ENCODE measurements around the gene ZBTB37. TPM values are rescaled to one million over a fixed set of nuclear protein-coding genes. Genes with fewer than 3 reads are reported as not detected.

The ZBTB37 gene
- total and polyA plus RNA-seq, 2 donors from 2014 or later, result 1.0 to 19.1 TPM

DNA sequence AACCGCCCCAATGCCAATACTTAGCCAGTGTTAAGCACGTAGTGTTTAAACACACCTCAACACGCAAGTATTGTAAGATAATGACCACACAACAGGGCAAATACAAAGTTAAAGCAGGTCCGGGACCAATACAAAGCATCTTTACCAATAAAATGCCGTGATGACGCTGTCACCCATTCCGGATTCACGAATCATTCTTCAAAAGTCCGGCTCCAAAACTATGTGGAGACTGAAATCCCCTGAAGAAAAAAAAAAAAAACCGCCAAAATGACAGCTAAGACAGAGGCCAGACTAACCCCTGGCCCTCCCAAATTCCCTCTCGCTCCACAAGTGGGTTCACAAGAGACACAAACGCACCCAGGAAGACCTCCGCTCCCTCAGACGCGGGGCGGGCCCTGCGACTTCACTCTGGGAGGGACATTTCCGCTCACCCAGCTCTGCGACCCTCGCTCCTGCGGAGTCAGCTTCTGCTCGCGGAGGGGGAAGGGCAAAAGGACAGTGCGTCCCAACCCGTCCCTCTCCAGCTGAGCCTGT is 44.3 kb upstream of the ZBTB37 start:
- FAIRE-seq (no peak), DNase-seq (no peak)

DNA sequence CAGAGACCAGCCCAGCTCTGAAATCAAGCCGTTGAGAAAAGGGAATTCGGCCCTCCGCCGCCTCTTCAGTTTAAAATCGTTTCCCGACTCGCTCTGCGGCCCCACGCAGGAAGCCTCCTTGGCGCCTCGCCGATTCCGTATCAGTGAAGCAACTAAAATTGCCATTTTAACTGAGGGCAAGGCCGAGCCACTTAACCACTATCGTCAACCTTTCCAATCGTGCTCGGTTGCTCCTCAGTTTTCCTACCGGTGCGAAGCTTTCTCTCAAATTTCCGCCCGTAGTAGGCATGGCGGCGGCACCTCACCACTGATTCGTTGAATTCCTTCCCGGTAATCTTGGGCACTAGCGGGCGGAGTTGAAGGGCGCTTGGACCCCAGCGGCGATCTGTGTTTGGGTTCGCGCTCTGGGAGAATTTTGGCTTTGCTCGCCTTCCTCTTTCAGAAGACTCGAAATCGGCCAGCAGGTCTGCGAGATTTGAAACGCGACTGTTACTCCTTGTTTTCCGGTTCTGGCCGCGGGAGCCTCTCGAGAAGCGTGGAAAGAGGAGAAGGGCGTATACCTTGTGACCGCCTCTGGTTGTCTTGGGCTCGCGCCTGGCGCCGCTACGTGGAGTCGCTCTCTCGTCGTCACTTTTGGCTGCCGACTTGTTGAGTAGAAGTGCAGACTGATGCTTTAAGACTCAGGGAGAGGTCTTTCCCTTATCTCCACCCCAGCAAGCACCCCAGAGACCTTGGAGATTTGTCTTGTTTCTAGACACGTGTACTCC is 43.7 kb upstream of the ZBTB37 start, which contains the start of the genes CENPL and DARS2:
Gene CENPL (minus strand): TSS at position 569 of the 767 bp plus-strand sequence. CDS start 13,584 bp downstream, outside the sequence.
Gene DARS2 (plus strand): TSS at position 359 of the 767 bp plus-strand sequence. CDS start 557 bp downstream, outside the sequence.
- FAIRE-seq, result peak; percentile 84
- intact Hi-C loops (cut with DNase I), result no loop called here
- TF ChIP-seq, protein P1, sequence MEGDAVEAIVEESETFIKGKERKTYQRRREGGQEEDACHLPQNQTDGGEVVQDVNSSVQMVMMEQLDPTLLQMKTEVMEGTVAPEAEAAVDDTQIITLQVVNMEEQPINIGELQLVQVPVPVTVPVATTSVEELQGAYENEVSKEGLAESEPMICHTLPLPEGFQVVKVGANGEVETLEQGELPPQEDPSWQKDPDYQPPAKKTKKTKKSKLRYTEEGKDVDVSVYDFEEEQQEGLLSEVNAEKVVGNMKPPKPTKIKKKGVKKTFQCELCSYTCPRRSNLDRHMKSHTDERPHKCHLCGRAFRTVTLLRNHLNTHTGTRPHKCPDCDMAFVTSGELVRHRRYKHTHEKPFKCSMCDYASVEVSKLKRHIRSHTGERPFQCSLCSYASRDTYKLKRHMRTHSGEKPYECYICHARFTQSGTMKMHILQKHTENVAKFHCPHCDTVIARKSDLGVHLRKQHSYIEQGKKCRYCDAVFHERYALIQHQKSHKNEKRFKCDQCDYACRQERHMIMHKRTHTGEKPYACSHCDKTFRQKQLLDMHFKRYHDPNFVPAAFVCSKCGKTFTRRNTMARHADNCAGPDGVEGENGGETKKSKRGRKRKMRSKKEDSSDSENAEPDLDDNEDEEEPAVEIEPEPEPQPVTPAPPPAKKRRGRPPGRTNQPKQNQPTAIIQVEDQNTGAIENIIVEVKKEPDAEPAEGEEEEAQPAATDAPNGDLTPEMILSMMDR (IDR thresholded peaks at IDR 0.05; ENCODE audit: borderline replicate concordance, extremely low read depth, insufficient read depth), result no peak
- H3K9ac ChIP-seq (ENCODE audit: low read length in 3 of 3), result peak within 1 kb of the TSS; percentile 83 to 95 (median 93)
- DNase-seq, result peak; percentile 95 to 99 (median 98)
- peaks cover 6 to 7% (median 6%) of the 10 kb centered on the region in 3 donors for H3K4me1 ChIP-seq (ENCODE audit: control insufficient read depth in 2 of 3, insufficient read depth in 2 of 3, low read depth in 1 of 3, low read length in 3 of 3)
- H3K27me3 ChIP-seq (ENCODE audit: control insufficient read depth, insufficient read depth, low read length), result no peaks in the 10 kb centered on the region
- peak within 1 kb of the TSS; percentile 94 to 98 (median 98) for H3K4me3 ChIP-seq (ENCODE audit: low read length in 3 of 3)
- H3K36me3 ChIP-seq (ENCODE audit: control insufficient read depth in 2 of 3, insufficient read depth in 3 of 3, low read length in 3 of 3), result no peaks in the 10 kb centered on the region
- no peaks in the 10 kb centered on the region for H3K9me3 ChIP-seq (ENCODE audit: control insufficient read depth in 2 of 3, insufficient read depth in 1 of 3, low read length in 3 of 3)
- peak within 1 kb of the TSS; percentile 81 to 91 for H3K27ac ChIP-seq (ENCODE audit: low read depth in 2 of 2, low read length in 2 of 2)

More for the DNA sequence above, 44.3 kb upstream of the ZBTB37 start:
- TF ChIP-seq, protein P1 (IDR thresholded peaks at IDR 0.05; ENCODE audit: borderline replicate concordance, extremely low read depth, insufficient read depth), result no peak
- no peaks in the 10 kb centered on the region for H3K36me3 ChIP-seq (ENCODE audit: control insufficient read depth in 2 of 3, insufficient read depth in 3 of 3, low read length in 3 of 3)
- H3K4me1 ChIP-seq (ENCODE audit: control insufficient read depth in 2 of 3, insufficient read depth in 2 of 3, low read depth in 1 of 3, low read length in 3 of 3), result peaks cover 6 to 7% (median 6%) of the 10 kb centered on the region in 3 donors
- no peaks in the 10 kb centered on the region for H3K27me3 ChIP-seq (ENCODE audit: control insufficient read depth, insufficient read depth, low read length)
- peak overlapping the region in 1 of 2 donors; percentile 1 for H3K27ac ChIP-seq (ENCODE audit: low read depth in 2 of 2, low read length in 2 of 2)
- H3K9me3 ChIP-seq (ENCODE audit: control insufficient read depth in 2 of 3, insufficient read depth in 1 of 3, low read length in 3 of 3), result no peaks in the 10 kb centered on the region
- H3K4me3 ChIP-seq (ENCODE audit: low read length in 3 of 3), result peak overlapping the region; percentile 94 to 98 (median 98)
- peak overlapping the region; percentile 59 to 95 (median 60) for H3K9ac ChIP-seq (ENCODE audit: low read length in 3 of 3)
- intact Hi-C loops (cut with DNase I), result no loop called here

DNA sequence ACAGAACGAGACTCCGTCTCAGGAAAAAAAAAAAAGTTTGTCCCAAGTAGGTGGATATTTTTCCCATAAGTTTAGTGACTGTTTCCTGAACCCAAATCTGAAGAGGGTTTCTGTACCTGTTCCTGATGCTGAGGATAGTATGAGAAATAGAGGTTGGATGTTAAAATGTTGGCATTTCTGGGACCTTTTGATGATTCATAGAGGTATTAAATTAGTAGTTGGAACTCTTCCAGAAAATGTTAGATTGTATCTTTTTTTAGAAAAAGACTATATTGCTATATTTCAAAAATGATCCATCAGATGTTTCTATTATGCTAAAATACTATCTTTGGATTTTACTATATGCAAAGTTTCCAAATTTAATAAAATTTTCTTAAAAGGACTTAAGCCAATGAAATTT is 40.6 kb upstream of the ZBTB37 start:
- no peaks in the 10 kb centered on the region for H3K27me3 ChIP-seq (ENCODE audit: control insufficient read depth, insufficient read depth, low read length)
- DNase-seq, result no peak
- H3K9ac ChIP-seq (ENCODE audit: low read length in 3 of 3), result no peak overlapping the region
- H3K27ac ChIP-seq (ENCODE audit: low read depth in 2 of 2, low read length in 2 of 2), result no peak overlapping the region
- peaks cover 0 to 3% (median 0%) of the 10 kb centered on the region in 3 donors for H3K36me3 ChIP-seq (ENCODE audit: control insufficient read depth in 2 of 3, insufficient read depth in 3 of 3, low read length in 3 of 3)
- TF ChIP-seq, protein P1 (IDR thresholded peaks at IDR 0.05; ENCODE audit: borderline replicate concordance, extremely low read depth, insufficient read depth), result no peak
- H3K9me3 ChIP-seq (ENCODE audit: control insufficient read depth in 2 of 3, insufficient read depth in 1 of 3, low read length in 3 of 3), result no peaks in the 10 kb centered on the region
- peaks cover 6 to 7% (median 6%) of the 10 kb centered on the region in 3 donors for H3K4me1 ChIP-seq (ENCODE audit: control insufficient read depth in 2 of 3, insufficient read depth in 2 of 3, low read depth in 1 of 3, low read length in 3 of 3)
- H3K4me3 ChIP-seq (ENCODE audit: low read length in 3 of 3), result no peak overlapping the region
- FAIRE-seq, result no peak
- intact Hi-C loops (cut with DNase I), result no loop called here
